K562 treated with DMSO at 1 percent for 24 hours (cell line): Measurements from ENCODE around the gene CCL24. TPM values are rescaled to one million over a fixed set of nuclear protein-coding genes. Genes with fewer than 3 reads are reported as not detected.

Experiments used
- total RNA-seq: library from RNA; unstranded; fragments of 300-600 nt; gene quantifications from 2 replicates; pipeline ENCODE4 v1.2.3, GENCODE V29; 2022; ENCODE audit warnings: low read depth; ENCODE audit not compliant: insufficient read depth

The CCL24 gene, protein sequence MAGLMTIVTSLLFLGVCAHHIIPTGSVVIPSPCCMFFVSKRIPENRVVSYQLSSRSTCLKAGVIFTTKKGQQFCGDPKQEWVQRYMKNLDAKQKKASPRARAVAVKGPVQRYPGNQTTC
- 1.3 TPM in 1 of 2 replicates, not detected in the other for total RNA-seq

DNA sequence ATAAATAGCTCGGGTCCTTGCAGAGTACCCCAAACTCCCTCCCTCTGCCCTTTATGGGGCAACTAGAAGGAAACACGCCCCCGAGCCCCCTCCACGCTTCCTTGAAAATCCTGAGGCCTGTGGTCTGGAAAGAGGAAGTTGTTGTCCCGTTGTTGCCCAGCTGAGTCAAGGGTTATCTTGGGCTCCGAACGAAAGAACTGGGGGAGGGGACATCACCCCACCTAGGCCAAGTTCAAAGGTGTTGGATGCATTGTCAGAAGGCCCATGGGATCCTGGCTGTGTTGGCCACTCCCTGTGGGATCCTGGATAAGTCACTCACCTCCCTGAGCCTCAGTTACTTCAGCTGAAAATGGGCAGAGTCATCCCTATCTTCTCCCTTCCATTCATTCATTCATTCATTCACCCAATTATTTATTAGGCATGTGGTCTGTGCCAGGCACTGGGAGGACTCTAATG lies at the start of gene CCL24:
CCL24 (minus strand) TSS at position 26 of the 456 bp plus-strand sequence. CDS start 91 bp downstream, outside the sequence.

DNA sequence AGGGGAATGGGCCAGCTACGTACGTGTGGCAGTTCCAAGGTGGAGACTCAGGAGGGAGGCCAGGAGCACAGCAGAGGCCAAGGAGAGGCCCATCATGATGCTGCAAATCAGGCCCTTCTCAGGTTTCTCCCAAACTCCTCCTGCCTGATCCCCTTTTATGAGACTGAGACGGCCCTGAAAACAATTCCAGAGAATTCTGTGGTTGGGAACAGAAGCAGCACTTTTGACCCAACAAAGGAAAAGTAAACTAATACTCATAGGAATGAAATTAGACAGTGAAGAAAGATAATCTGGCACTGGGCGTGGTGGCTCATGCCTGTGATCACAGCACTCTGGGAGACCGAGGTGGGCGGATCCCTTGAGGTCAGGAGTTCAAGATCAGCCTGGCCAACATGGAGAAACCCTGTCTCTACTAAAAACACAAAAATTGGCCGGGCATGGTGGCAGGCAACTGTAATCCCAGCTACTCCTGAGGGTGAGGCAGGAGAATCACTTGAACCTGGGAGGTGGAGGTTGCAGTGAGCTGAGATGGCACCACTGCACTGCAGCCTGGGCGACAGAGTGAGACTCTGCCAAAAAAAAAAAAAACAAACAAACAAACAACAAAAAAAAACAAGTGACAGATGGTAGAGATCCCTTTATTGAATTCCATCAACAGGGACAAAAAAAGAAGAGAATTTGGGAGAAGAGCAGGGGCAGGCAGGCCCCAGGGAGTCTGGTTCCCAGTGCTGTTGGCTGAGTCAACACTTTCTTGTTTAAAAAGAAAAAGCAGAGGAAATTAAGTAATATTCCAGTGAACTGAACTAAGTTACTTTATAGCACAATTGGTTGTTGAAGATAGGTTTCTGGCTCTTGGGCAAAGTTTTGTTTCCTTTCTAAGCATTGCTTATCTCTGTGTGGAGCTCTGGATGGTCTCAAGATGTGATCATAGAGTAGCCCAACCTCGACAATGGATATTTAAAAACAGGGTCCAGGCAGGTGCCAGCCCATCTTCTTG lies 41.2 kb downstream of the CCL24 start, which contains the start of gene CCL26:
CCL26 (minus strand) TSS at position 131 of the 997 bp plus-strand sequence; CDS start at position 96, 35 bp downstream.

Other genes starting within 250 kb of the CCL24 start
- 18.3 and 19.0 TPM in 2 replicates for gene HIP1, start 74.9 kb downstream of the CCL24 start, total RNA-seq
- gene CCL26, start 41.6 kb downstream of the CCL24 start, total RNA-seq = 1.6 and 3.0 TPM in 2 replicates
- 141 and 153 TPM in 2 replicates for gene RHBDD2, start 65.2 kb upstream of the CCL24 start, total RNA-seq
- gene POR, start 101.3 kb upstream of the CCL24 start, total RNA-seq = 236 and 249 TPM in 2 replicates
- gene TMEM120A, start 180.8 kb upstream of the CCL24 start, total RNA-seq = 57.3 TPM in 2 replicates
- gene STYXL1, start 234.2 kb upstream of the CCL24 start, total RNA-seq = 63.2 and 67.7 TPM in 2 replicates
- 330 and 337 TPM in 2 replicates for gene MDH2, start 234.3 kb upstream of the CCL24 start, total RNA-seq